Vagina (tissue), 2 donors: ENCODE measurements around the gene OMP.

Source experiments
- POLR2A ChIP-seq, 2 donors: fragments of 450-650 bp; IDR thresholded peaks; one replicate each; pipeline ENCODE4 v1.6.1; 2017; ENCODE audit warnings: antibody characterized with exemption in 2 of 2, mild to moderate bottlenecking in 2 of 2, moderate library complexity in 2 of 2
- POLR2AphosphoS5 ChIP-seq, 2 donors: sonication (generic); formaldehyde crosslinking; IDR thresholded peaks; one replicate each; pipeline ENCODE4 v1.9.0; 2017; ENCODE audit warnings: antibody characterized with exemption in 2 of 2, mild to moderate bottlenecking in 2 of 2, low read depth in 1 of 2; ENCODE audit not compliant: insufficient read depth in 1 of 2
- TF ChIP-seq, protein P1 (sequence below), 3 experiments: fragments of 450-650 bp in 2 of 3; fragments of 200-600 bp in 1 of 3; sonication (generic) in 1 of 3; IDR thresholded peaks; one replicate each; pipeline ENCODE4 v1.5.1; 2017 to 2019; ENCODE audit warnings: antibody characterized with exemption in 3 of 3, mild to moderate bottlenecking in 2 of 3, moderate library complexity in 2 of 3

DNA sequence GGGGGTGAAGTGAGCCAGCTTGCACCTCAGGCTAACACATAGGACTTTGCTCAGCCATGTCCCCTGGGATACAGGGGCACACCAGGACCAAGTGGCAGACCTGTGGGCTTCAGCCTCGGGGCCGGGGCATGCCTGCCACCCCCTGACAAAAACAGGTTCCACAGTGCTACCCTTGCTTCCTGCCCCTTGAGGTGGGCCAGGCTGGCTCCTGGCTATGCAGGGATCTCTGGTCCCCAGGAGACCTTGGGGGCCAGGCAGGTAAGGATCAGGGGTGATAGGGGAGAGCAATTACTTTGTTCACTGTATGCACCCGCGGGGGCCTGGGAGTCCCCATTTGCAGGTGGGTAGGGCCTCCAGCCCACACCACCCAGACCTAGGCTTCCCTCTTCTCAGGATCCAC lies 23.1 kb downstream of the OMP start:
- TF ChIP-seq POLR2A (IDR thresholded peaks at IDR 0.05) (no peak), POLR2AphosphoS5 (IDR thresholded peaks at IDR 0.05; ENCODE audit: insufficient read depth in 1 of 2, low read depth in 1 of 2) (no peak)
- TF ChIP-seq, protein P1, sequence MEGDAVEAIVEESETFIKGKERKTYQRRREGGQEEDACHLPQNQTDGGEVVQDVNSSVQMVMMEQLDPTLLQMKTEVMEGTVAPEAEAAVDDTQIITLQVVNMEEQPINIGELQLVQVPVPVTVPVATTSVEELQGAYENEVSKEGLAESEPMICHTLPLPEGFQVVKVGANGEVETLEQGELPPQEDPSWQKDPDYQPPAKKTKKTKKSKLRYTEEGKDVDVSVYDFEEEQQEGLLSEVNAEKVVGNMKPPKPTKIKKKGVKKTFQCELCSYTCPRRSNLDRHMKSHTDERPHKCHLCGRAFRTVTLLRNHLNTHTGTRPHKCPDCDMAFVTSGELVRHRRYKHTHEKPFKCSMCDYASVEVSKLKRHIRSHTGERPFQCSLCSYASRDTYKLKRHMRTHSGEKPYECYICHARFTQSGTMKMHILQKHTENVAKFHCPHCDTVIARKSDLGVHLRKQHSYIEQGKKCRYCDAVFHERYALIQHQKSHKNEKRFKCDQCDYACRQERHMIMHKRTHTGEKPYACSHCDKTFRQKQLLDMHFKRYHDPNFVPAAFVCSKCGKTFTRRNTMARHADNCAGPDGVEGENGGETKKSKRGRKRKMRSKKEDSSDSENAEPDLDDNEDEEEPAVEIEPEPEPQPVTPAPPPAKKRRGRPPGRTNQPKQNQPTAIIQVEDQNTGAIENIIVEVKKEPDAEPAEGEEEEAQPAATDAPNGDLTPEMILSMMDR (IDR thresholded peaks at IDR 0.05): no peak
